ENCODE results near the gene CCDC134.

DNA sequence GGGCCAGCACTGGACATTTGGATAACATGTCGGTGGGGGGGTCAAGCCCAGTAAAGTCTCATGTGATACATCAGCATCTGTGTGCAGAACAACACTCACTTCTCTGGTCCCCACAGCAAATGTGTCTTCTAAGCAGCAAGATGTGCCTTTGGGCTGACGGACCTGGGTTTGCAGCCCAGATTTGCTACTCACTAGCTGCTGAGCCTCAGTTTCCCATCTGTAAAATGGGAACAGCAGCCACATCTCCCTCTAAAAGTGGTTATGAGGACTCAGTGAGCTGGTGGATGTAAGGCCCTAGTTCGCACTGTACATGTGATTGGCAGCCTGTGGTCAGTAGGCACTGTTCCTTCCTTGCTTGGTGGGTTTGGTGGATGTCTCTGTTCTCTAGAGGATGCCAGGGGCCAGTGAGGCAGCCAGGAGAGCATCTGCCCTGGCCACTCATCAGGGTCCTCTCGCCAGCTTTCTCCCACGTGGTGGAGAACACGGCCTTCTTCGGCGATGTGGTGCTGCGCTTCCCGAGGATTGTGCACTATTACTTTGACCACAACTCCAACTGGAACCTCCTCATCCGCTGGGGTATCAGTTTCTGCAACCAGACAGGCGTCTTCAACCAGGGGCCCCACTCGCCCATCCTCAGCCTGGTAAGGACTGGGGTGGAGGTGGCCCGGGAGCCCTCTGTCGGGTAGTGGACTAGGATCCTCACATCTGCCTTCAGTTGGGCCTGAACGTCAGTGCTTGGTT, 12.5 kb downstream of the CCDC134 start:
- TF ChIP-seq, protein P1, sequence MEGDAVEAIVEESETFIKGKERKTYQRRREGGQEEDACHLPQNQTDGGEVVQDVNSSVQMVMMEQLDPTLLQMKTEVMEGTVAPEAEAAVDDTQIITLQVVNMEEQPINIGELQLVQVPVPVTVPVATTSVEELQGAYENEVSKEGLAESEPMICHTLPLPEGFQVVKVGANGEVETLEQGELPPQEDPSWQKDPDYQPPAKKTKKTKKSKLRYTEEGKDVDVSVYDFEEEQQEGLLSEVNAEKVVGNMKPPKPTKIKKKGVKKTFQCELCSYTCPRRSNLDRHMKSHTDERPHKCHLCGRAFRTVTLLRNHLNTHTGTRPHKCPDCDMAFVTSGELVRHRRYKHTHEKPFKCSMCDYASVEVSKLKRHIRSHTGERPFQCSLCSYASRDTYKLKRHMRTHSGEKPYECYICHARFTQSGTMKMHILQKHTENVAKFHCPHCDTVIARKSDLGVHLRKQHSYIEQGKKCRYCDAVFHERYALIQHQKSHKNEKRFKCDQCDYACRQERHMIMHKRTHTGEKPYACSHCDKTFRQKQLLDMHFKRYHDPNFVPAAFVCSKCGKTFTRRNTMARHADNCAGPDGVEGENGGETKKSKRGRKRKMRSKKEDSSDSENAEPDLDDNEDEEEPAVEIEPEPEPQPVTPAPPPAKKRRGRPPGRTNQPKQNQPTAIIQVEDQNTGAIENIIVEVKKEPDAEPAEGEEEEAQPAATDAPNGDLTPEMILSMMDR (conservative IDR thresholded peaks at IDR 0.05; ENCODE audit: low read depth, low read length): no peak
- no peak for TF ChIP-seq EZH2phosphoT487 (IDR thresholded peaks at IDR 0.05; ENCODE audit: borderline replicate concordance, low read length)
